G401 (cell line): Measurements from ENCODE around the gene EFCAB6. TPM values are rescaled to one million over a fixed set of nuclear protein-coding genes. Genes with fewer than 3 reads are reported as not detected.

Experiments
- DNase-seq: peaks from one replicate; pipeline ENCODE4 v3.0.0-alpha.2; 2015; ENCODE audit warnings: low spot score
- in situ Hi-C: cut with HindIII; loops from 2 replicates; pipeline ENCODE4 v1.10.0; 2016; ENCODE audit warnings: low sequenced_read_pairs, mixed read lengths
- total RNA-seq: library from RNA; depleted of rRNA; stranded (reverse); fragments of >200 nt; shearing (Covaris generic); gene quantifications from 2 replicates; pipeline ENCODE4 v1.2.3, GENCODE V29; 2014

Gene EFCAB6
- total RNA-seq, 1 experiment from 2014 or later: 0.54 TPM

DNA sequence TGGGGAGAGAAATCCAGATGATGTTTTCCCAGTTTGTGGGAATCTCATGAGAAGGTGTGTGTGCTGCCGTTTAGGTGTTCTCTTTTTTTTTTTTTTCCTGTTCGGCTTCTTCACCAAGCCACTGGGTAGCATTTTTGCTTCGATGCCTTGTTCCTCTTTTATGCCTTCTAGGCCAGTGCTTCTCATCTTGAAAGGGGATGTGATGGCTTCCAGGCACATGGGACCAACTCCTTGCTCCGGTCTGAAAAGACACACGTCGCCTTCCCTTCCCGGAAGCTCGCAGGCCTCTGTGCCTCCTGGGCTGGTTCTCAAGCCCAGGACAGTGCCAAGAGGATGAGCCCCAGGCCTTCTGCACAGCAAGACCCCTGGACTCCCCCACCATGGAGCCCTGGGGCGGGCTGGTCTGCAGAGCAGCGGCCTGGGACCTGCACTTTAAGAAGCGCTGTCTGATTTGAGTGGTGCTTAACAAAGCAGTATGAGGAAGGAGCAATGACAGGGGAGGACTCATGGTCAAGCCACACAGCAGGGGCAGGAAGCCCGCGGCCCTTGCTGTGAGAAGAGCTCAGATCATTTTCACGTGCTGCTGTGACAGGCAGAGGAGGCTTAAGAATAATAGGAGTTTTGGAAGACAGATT, 241.5 kb downstream of the EFCAB6 start:
- in situ Hi-C loops: no loop called here
- no peak for DNase-seq

DNA sequence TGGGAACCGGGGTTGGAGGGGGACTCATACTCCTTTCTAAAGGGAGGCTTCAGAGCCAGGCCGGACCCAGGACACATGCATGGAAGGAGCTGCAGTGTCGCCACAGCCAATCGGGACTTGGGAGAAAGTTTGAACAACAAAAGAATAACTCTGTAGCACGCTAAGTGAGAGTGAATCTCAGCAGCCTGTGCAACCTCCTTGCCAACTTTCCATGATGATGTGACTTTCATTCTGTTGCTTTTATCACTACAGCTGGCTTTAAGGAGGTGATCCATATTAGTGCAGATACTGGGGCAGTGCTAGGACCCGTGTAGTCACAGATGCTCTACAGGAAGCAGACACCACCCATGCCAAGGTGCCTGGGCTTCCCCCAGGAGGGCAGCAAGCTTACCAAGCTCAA, 243.0 kb downstream of the EFCAB6 start:
- in situ Hi-C loops: no loop called here
- DNase-seq: no peak

GRCh38 chr22:43567691-43568324, 244.3 kb downstream of the EFCAB6 start:
- in situ Hi-C loops: no loop called here

GRCh38 chr22:43566561-43567332, 245.4 kb downstream of the EFCAB6 start:
- in situ Hi-C loops: no loop called here
- DNase-seq: no peak

More at GRCh38 chr22:43567691-43568324, 244.3 kb downstream of the EFCAB6 start:
- DNase-seq: peak; percentile 29

GRCh38 chr22:43566021-43566420, 246.1 kb downstream of the EFCAB6 start:
- DNase-seq: no peak

DNA sequence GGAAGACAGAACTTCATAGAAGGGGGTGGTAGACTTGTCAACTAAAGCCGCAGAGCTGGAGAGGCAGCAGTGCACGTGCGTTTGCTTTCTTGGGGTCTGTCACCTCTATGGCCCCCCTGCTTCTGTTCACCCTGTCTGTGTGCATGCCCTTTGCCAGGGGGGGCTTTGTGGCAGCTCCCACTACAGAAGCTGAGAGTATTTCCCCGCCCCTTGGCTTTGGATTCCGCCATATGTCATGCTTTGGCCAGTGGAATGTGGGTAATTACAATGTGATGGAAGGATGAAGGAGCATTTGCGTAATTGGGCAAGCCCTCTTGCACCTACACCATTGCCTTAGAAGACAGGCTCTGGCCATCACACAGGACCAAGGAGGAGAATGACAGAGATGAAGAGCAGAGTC, 247.2 kb downstream of the EFCAB6 start:
- no peak for DNase-seq
- in situ Hi-C loops: no loop called here

More at GRCh38 chr22:43566021-43566420, 246.1 kb downstream of the EFCAB6 start:
- in situ Hi-C loops: no loop called here

DNA sequence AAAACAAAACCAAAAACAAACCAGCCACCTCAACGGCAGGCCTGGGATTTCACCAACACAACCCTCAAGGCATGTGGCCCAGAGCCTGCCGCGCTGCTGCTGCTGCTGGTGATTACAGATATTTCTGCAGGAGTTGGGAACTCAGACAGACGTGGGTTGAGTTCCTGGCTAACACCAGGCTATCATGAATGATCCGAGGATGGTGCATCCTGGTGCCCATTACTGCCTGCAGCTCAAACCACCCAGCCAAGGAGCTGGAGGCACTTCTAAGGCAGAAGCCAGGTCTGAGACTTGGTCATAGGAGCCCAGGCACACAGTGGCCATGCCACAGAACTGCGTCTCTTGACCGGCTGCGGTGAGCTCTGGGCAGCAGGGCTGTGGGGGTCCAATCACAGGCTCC, 248.5 kb downstream of the EFCAB6 start:
- no peak for DNase-seq
- in situ Hi-C loops: no loop called here

DNA sequence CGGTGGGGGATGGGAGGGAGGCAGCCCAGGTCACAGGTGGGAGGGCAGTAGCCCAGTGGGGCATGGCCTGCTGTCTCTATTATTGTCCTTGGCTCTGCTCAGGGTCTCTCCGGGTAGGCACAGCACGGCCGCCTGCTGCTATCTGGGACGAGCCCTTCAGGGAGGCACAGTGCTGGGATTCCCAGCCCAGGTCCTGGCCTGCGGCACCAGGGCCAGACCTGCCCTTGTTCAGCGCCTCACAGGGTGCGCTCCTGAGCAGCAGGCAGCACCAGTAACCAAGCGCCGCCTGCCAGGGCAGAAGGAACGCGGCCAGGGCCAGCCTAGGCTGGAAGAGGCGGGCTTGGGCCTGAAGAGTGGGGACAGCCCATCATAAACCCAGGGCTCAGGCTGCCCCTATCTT, 249.3 kb downstream of the EFCAB6 start:
- peak; percentile 8 for DNase-seq
- in situ Hi-C loops: no loop called here

- in situ Hi-C loops: no loop called here
- DNase-seq: peak; percentile 79
Observed at GRCh38 chr22:43561415-43562178, 250.5 kb downstream of the EFCAB6 start.

DNA sequence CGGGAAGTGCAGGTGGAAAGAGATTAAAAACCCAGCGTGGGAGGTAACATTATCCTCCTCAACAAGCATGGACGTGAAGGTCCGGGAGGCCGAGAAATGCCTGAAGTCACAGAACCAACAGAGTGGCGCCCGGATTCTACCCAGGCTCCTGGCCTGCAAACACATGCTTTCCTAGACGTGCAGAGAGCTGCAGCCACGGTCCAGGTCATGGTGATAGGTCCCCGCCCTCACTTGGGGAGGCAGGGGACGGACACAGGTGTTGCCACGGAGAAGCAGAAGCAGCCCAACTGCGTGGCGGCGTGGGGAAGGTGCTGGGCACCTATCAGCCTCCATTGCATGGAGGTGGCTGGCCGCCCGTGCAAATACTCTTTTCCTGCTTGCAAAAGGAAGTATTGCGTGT, 251.5 kb downstream of the EFCAB6 start:
- in situ Hi-C loops: no loop called here
- DNase-seq: no peak

- in situ Hi-C loops: no loop called here
- DNase-seq: no peak
Observed at GRCh38 chr22:43555561-43556515, 256.3 kb downstream of the EFCAB6 start.

- in situ Hi-C loops: no loop called here
- no peak for DNase-seq
Observed at GRCh38 chr22:43554694-43555365, 257.3 kb downstream of the EFCAB6 start.

DNA sequence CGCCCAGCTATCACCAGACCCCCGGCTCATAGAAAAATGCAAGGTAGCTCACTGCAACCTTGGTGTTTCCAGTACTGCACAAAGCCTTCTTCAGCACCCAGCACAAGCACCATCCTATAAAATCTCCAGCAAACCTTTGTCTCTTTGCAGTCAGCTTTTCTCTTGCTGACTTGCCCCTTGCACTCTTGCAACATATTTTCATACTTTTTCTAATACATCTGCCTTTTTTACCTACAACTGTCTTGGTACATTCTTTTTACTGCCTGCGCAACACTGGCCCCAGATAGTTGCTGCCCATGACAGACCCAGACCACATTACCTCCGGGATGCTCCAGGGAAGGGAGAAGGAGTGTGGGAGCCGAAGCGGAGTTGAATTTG, 257.9 kb downstream of the EFCAB6 start:
- DNase-seq: no peak
- in situ Hi-C loops: no loop called here

- in situ Hi-C loops: no loop called here
- DNase-seq: no peak
Observed at GRCh38 chr22:43553451-43554258, 258.4 kb downstream of the EFCAB6 start.

DNA sequence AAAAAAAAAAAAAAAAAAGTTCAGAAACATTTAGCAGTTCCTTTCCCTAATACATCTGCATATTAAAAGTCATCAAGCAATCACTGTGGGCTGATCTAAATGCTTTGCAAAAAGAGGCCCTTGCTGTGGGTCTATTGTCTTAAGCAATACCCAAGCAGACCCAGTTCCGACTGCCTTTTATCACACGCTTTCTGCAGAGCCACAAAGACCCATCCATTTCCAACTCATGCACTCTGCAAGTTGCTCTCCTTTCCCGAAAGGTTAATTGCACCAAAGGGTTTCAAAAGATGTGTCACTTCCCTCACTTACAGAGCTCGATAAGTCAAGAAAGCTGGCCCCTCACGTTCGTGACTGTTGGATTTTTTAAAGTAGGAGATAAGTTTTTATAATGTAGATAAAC, 261.4 kb downstream of the EFCAB6 start:
- DNase-seq: no peak
- in situ Hi-C loops: no loop called here

DNA sequence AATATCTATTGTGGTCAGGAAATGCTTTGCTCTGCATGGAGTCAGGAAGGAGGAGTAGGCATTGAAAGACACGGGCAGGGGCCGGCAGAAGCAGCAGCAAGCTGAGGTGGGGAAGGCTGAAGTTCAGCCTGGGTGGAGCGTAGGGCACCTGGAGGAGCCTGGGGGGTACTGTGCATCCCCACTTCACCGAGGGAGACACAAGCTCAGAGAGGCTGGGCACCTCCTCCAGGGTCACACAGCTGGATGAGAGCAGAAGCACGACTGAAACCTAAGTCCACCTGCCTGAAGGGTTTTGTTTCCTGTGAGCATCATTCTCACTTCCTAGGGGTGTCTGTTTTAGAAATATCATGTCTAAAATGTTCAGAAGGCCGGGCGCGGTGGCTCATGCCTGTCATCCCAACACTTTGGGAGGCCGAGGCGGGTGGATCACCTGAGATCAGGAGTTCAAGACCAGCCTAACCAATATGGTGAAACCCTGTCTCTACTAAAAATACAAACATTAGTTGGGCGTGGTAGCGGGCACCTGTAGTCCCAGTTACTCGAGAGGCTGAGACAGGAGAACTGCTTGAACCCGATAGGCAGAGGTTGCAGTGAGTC, 262.0 kb downstream of the EFCAB6 start:
- in situ Hi-C loops: no loop called here
- no peak for DNase-seq

DNA sequence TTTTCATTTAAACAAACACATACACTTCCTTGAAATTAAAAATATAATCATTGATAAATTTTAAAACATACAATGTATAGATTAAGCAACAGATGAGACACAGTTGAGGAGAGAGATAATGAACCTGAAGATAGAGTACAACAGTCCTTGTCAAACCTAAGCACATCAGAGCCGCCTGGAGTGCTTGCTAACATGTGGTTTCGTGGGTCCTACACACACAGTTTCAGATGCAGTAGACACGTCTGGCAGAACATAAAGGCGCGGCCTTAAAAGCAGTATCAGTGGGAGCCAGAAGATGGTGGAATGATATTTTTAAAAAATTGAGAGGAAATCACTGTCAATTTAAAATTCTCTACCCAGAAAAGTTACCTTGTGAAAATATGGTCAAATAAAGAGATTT, 265.9 kb downstream of the EFCAB6 start:
- DNase-seq: no peak

More for the DNA sequence above, 265.9 kb downstream of the EFCAB6 start:
- in situ Hi-C loops: loop anchor here (25.0 kb wide), 2 partner anchors 91 to 109 kb away; no protein-coding TSS in a partner anchor
